CD14-positive monocyte (primary cell): ENCODE data around the gene ELL3. TPM values are rescaled to one million over a fixed set of nuclear protein-coding genes. Genes with fewer than 3 reads are reported as not detected.

Experiments
- DNase-seq, 3 donors: peaks; one replicate each; pipeline ENCODE4 v3.0.0-alpha.2; 2011 to 2022
- H2AFZ ChIP-seq: 2 replicates; pipeline ENCODE4 v1.6.0; 2012; ENCODE audit warnings: mild to moderate bottlenecking, low read depth, low read length, inconsistent platforms; ENCODE audit not compliant: insufficient read depth, poor library complexity, severe bottlenecking
- H3K27ac ChIP-seq, 2 donors: 1 replicate in 1 of 2; 2 replicates in 1 of 2; pipeline ENCODE4 v1.5.1; 2012 to 2013; ENCODE audit warnings: low read length in 2 of 2, control low read depth in 1 of 2, inconsistent platforms in 1 of 2, low read depth in 1 of 2, mild to moderate bottlenecking in 1 of 2
- H3K27me3 ChIP-seq, 2 donors: one replicate each; pipeline versions ENCODE4 v1.6.0 to v1.6.1; 2011 to 2013; ENCODE audit warnings: low read length in 2 of 2; ENCODE audit not compliant: control insufficient read depth in 2 of 2, insufficient read depth in 2 of 2
- H3K36me3 ChIP-seq, 2 donors: replicated peaks in 1 of 2; 1 replicate in 1 of 2; 2 replicates in 1 of 2; pipeline versions ENCODE4 v1.5.1 to v1.6.1; 2012 to 2013; ENCODE audit warnings: low read length in 2 of 2, control low read depth in 1 of 2, inconsistent platforms in 1 of 2, mild to moderate bottlenecking in 1 of 2; ENCODE audit not compliant: insufficient read depth in 2 of 2, control insufficient read depth in 1 of 2
- H3K4me1 ChIP-seq, 2 donors: 1 replicate in 1 of 2; 2 replicates in 1 of 2; pipeline versions ENCODE4 v1.5.1 to v1.6.1; 2012 to 2013; ENCODE audit warnings: low read length in 2 of 2, control low read depth in 1 of 2, inconsistent platforms in 1 of 2, mild to moderate bottlenecking in 1 of 2, moderate library complexity in 1 of 2; ENCODE audit not compliant: insufficient read depth in 2 of 2, control insufficient read depth in 1 of 2
- H3K4me2 ChIP-seq: replicated peaks from 2 replicates; pipeline ENCODE3; 2012; ENCODE audit warnings: low read length, moderate library complexity, mild to moderate bottlenecking; ENCODE audit not compliant: poor library complexity, severe bottlenecking; ENCODE audit errors: extremely low read depth
- H3K4me3 ChIP-seq, 3 experiments: fragments of 200-600 bp in 1 of 3; sonication (generic) in 1 of 3; replicated peaks in 1 of 3; 1 replicate in 2 of 3; 2 replicates in 1 of 3; pipeline ENCODE4 v1.5.1; 2011 to 2013; ENCODE audit warnings: low read length in 3 of 3, mild to moderate bottlenecking in 3 of 3, control low read depth in 2 of 3, low read depth in 2 of 3, inconsistent platforms in 1 of 3, moderate library complexity in 1 of 3
- H3K79me2 ChIP-seq: 2 replicates; pipeline ENCODE4 v1.6.0; 2012; ENCODE audit warnings: mild to moderate bottlenecking, control low read depth, inconsistent platforms, low read length, moderate library complexity; ENCODE audit not compliant: insufficient read depth
- H3K9ac ChIP-seq: 2 replicates; pipeline ENCODE4 v1.6.0; 2017; ENCODE audit warnings: low read length, mild to moderate bottlenecking; ENCODE audit not compliant: insufficient read depth, poor library complexity, severe bottlenecking
- H3K9me3 ChIP-seq, 2 donors: replicated peaks in 1 of 2; 1 replicate in 1 of 2; 2 replicates in 1 of 2; pipeline versions ENCODE4 v1.5.1 to v1.6.1; 2012 to 2013; ENCODE audit warnings: low read length in 2 of 2, control low read depth in 1 of 2; ENCODE audit not compliant: control insufficient read depth in 1 of 2, insufficient read depth in 1 of 2
- H4K20me1 ChIP-seq: 2 replicates; pipeline ENCODE4 v1.6.0; 2012; ENCODE audit warnings: mild to moderate bottlenecking, low read length, control low read depth, moderate library complexity; ENCODE audit not compliant: insufficient read depth
- H3K27ac Mint-ChIP-seq, 7 donors: one replicate each; pipeline ENCODE4 v1.8.0; 2020; ENCODE audit warnings: mild to moderate bottlenecking in 7 of 7, mixed read lengths in 7 of 7, moderate library complexity in 6 of 7, inconsistent platforms in 2 of 7
- H3K27me3 Mint-ChIP-seq, 3 donors: one replicate each; pipeline ENCODE4 v1.8.0; 2021 to 2022; ENCODE audit warnings: low read depth in 3 of 3, mild to moderate bottlenecking in 3 of 3, mixed read lengths in 3 of 3, moderate library complexity in 3 of 3, inconsistent platforms in 1 of 3
- H3K36me3 Mint-ChIP-seq, 2 donors: one replicate each; pipeline ENCODE4 v1.8.0; 2020; ENCODE audit warnings: mixed read lengths in 2 of 2, inconsistent platforms in 1 of 2, mild to moderate bottlenecking in 1 of 2
- H3K4me1 Mint-ChIP-seq: one replicate; pipeline ENCODE4 v1.8.0; 2020; ENCODE audit warnings: mild to moderate bottlenecking, mixed read lengths
- H3K4me3 Mint-ChIP-seq, 2 donors: one replicate each; pipeline ENCODE4 v1.8.0; 2020; ENCODE audit warnings: mild to moderate bottlenecking in 2 of 2, mixed read lengths in 2 of 2, moderate library complexity in 1 of 2
- H3K9me3 Mint-ChIP-seq, 7 donors: one replicate each; pipeline ENCODE4 v1.8.0; 2020 to 2022; ENCODE audit warnings: mixed read lengths in 7 of 7, mild to moderate bottlenecking in 6 of 7, moderate library complexity in 6 of 7, inconsistent platforms in 2 of 7
- CTCF ChIP-seq: fragments of 200-600 bp; IDR thresholded peaks from one replicate; pipeline ENCODE4 v1.8.0; 2022; ENCODE audit warnings: antibody characterized with exemption, mild to moderate bottlenecking
- WGBS: methylation state at CpG from one replicate; pipeline ENCODE4 v1.1.5; 2013; ENCODE audit warnings: missing lambda C conversion rate; ENCODE audit not compliant: insufficient coverage; 5-methylcytosine and 5-hydroxymethylcytosine counted together
- intact Hi-C, 2 donors: fragments of 100-400 bp; cut with micrococcal nuclease; formaldehyde crosslinking; loops; one replicate each; pipeline versions ENCODE4 v1.15.0 to v1.15.1; 2023
- polyA plus RNA-seq, 3 donors: library from polyadenylated mRNA; depleted of rRNA in 1 of 3; unstranded in 2 of 3; stranded (reverse) in 1 of 3; fragments of 300-500 nt in 2 of 3; fragments of >200 nt in 1 of 3; fragmentation: Illumina TruSeq in 2 of 3; gene quantifications; 1 replicate in 2 of 3; 2 replicates in 1 of 3; pipeline ENCODE4 v1.2.3, GENCODE V29; 2012 to 2021

The ELL3 gene
- polyA plus RNA-seq, 3 donors = 0.29 to 1.2 (median 0.60) TPM

- no peak for DNase-seq
- H3K36me3 Mint-ChIP-seq = peaks cover 49 to 52% of the 10 kb centered on the region in 2 donors
- TF ChIP-seq CTCF = no peak
- Histone ChIP-seq H2AFZ (no peak overlapping the region), H3K27ac (peak overlapping the region; percentile 23 to 100), H3K9ac (no peak overlapping the region), H3K79me2 (peaks cover 40% of the 10 kb centered on the region), H3K4me1 (peaks cover 21 to 41% of the 10 kb centered on the region in 2 donors), H3K27me3 (no peaks in the 10 kb centered on the region), H4K20me1 (peaks cover 39% of the 10 kb centered on the region), H3K4me2 (peak overlapping the region; percentile 95), H3K9me3 (no peaks in the 10 kb centered on the region), H3K36me3 (peaks cover 34 to 52% of the 10 kb centered on the region in 2 donors), H3K4me3 (peak overlapping the region in 1 of 3 experiments; percentile 100)
- peak overlapping the region in 6 of 7 donors; percentile 90 to 100 (median 99) for H3K27ac Mint-ChIP-seq
- H3K4me1 Mint-ChIP-seq = peaks cover 53% of the 10 kb centered on the region
- 100% methylated on average over 3 of the region's 9 CpGs for WGBS
- intact Hi-C loops = loop anchor here (5.0 kb wide), 2 partner anchors 33 to 47 kb away; partner anchors contain the start of genes WDR76 (in 2 of the 2) and PDIA3 (in 1 of the 2)
- H3K9me3 Mint-ChIP-seq = no peaks in the 10 kb centered on the region
- peaks cover 0 to 1% (median 0%) of the 10 kb centered on the region in 3 donors for H3K27me3 Mint-ChIP-seq
- H3K4me3 Mint-ChIP-seq = no peak overlapping the region
These were observed 17.7 kb upstream of the ELL3 start for GRCh38 chr15:43794269-43795037.

- TF ChIP-seq CTCF = no peak
- Histone ChIP-seq H2AFZ (no peak overlapping the region), H3K9me3 (no peaks in the 10 kb centered on the region), H4K20me1 (peaks cover 39% of the 10 kb centered on the region), H3K4me2 (peak overlapping the region; percentile 95), H3K36me3 (peaks cover 27 to 44% of the 10 kb centered on the region in 2 donors), H3K27ac (peak overlapping the region; percentile 98 to 100), H3K79me2 (peaks cover 40% of the 10 kb centered on the region), H3K4me3 (peak overlapping the region; percentile 83 to 100 (median 100)), H3K4me1 (peaks cover 21 to 34% of the 10 kb centered on the region in 2 donors), H3K9ac (peak overlapping the region; percentile 100), H3K27me3 (no peaks in the 10 kb centered on the region)
- intact Hi-C loops = loop anchor here (5.0 kb wide), 2 partner anchors 34 to 46 kb away; partner anchors contain the start of genes WDR76 (in 2 of the 2) and PDIA3 (in 1 of the 2)
- peak overlapping the region; percentile 95 for H3K4me3 Mint-ChIP-seq
- peaks cover 47% of the 10 kb centered on the region for H3K4me1 Mint-ChIP-seq
- no peaks in the 10 kb centered on the region for H3K9me3 Mint-ChIP-seq
- 28% methylated on average over 3 of the region's 10 CpGs for WGBS
- no peak for DNase-seq
- peak overlapping the region; percentile 98 to 100 (median 99) for H3K27ac Mint-ChIP-seq
- H3K27me3 Mint-ChIP-seq = peaks cover 0 to 1% (median 0%) of the 10 kb centered on the region in 3 donors
- H3K36me3 Mint-ChIP-seq = peaks cover 41 to 44% of the 10 kb centered on the region in 2 donors
These were observed 16.9 kb upstream of the ELL3 start for GRCh38 chr15:43793647-43794046.
